ENCODE data around the gene GALE.

DNA sequence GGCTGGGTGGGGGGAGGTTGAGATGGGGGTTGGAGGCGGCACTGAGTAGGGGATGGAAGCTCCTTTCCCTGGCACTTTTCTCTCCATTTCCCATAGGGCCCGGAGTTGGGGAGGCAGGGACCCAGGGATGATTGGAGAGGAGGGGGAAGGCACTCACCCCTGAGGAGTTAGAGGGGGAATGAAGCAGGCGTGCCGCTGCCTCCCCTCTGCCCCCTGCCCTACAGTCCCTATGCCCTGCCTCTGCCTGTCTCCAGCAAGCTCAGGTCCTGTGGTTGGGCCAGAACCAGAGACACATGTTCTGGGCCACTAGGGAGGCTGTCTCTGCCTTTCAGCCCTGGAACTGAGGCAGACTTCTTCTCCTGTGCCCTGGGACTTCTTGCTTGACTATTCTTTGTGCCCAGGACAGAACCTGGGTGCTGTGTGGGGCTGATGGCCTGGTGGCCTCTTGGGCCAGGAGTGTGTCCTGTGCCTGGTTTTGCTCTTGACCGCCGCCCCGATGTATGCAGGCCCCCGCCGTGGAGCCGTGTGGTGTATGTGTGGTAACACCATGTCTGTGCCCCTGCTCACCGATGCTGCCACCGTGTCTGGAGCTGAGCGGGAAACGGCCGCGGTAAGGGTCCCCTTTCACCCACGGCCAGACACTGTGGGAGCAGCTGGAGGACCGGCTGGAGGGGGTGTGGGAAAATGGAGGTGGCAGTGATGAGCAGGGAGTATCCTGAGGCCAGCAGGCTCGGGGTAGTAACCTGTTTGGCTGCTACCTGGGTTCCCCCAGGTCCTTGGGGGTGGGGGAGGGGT lies 8.2 kb downstream of the GALE start:
- TF ChIP-seq EZH2 (IDR thresholded peaks at IDR 0.05; ENCODE audit: borderline replicate concordance, low read depth, low read length, severe bottlenecking) (no peak), POLR2A (IDR thresholded peaks at IDR 0.05; ENCODE audit: low read depth, low read length) (no peak), POLR2AphosphoS5 (IDR thresholded peaks at IDR 0.05; ENCODE audit: insufficient read depth, low read depth, low read length) (no peak), FOS (IDR thresholded peaks at IDR 0.05; ENCODE audit: borderline replicate concordance, insufficient read depth, low read length) (no peak), MYC (IDR thresholded peaks at IDR 0.05; ENCODE audit: low read depth, low read length) (no peak), JUN (IDR thresholded peaks at IDR 0.05; ENCODE audit: borderline replicate concordance, insufficient read depth, insufficient read length, low read depth) (no peak), GATA2 (IDR thresholded peaks at IDR 0.05; ENCODE audit: insufficient read depth, insufficient read length, low read depth, low read length) (no peak)
- TF ChIP-seq, protein P1, sequence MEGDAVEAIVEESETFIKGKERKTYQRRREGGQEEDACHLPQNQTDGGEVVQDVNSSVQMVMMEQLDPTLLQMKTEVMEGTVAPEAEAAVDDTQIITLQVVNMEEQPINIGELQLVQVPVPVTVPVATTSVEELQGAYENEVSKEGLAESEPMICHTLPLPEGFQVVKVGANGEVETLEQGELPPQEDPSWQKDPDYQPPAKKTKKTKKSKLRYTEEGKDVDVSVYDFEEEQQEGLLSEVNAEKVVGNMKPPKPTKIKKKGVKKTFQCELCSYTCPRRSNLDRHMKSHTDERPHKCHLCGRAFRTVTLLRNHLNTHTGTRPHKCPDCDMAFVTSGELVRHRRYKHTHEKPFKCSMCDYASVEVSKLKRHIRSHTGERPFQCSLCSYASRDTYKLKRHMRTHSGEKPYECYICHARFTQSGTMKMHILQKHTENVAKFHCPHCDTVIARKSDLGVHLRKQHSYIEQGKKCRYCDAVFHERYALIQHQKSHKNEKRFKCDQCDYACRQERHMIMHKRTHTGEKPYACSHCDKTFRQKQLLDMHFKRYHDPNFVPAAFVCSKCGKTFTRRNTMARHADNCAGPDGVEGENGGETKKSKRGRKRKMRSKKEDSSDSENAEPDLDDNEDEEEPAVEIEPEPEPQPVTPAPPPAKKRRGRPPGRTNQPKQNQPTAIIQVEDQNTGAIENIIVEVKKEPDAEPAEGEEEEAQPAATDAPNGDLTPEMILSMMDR (IDR thresholded peaks at IDR 0.05; ENCODE audit: extremely low read depth in 1 of 2, insufficient read depth in 1 of 2, low read depth in 1 of 2, low read length in 2 of 2) = no peak
- TF ChIP-seq, protein P2, sequence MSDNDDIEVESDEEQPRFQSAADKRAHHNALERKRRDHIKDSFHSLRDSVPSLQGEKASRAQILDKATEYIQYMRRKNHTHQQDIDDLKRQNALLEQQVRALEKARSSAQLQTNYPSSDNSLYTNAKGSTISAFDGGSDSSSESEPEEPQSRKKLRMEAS (IDR thresholded peaks at IDR 0.05; ENCODE audit: insufficient read depth, insufficient read length) = no peak

All from endothelial cell of umbilical vein (primary cell).